Lung (tissue), 12 donors: ENCODE results near the gene UBE2G2. TPM values are rescaled to one million over a fixed set of nuclear protein-coding genes. Genes with fewer than 3 reads are reported as not detected.
"Not testable (repeated sequence)": the region's sequence is repeated elsewhere in the genome, so short reads cannot be mapped to it uniquely, and the experiment has no call there.

Source experiments
- ATAC-seq: fragments of 200-7000 bp; cut with Tn5 transposase; one replicate; pipeline ENCODE4 v1.9.1; 2020; ENCODE audit warnings: moderate number of reproducible peaks; ENCODE audit not compliant: insufficient read depth, low FRiP score
- DNase-seq, 3 donors: peaks; one replicate each; pipeline ENCODE4 v3.0.0-alpha.2; 2013 to 2017
- H3K27ac ChIP-seq, 2 donors: one replicate each; pipeline ENCODE4 v1.5.1; 2013; ENCODE audit warnings: mild to moderate bottlenecking in 2 of 2, moderate library complexity in 2 of 2, control low read depth in 1 of 2, inconsistent platforms in 1 of 2, low read depth in 1 of 2, low read length in 1 of 2
- H3K27me3 ChIP-seq, 3 donors: one replicate each; pipeline ENCODE4 v1.5.1; 2013; ENCODE audit warnings: low read length in 2 of 3; ENCODE audit not compliant: control insufficient read depth in 3 of 3, insufficient read depth in 3 of 3
- H3K36me3 ChIP-seq, 4 donors: one replicate each; pipeline ENCODE4 v1.5.1; 2013; ENCODE audit warnings: low read length in 4 of 4, mild to moderate bottlenecking in 1 of 4, moderate library complexity in 1 of 4; ENCODE audit not compliant: control insufficient read depth in 4 of 4, insufficient read depth in 4 of 4
- H3K4me1 ChIP-seq, 5 donors: one replicate each; pipeline ENCODE4 v1.5.1; 2013; ENCODE audit warnings: low read length in 5 of 5, mild to moderate bottlenecking in 2 of 5, moderate library complexity in 1 of 5; ENCODE audit not compliant: control insufficient read depth in 5 of 5, insufficient read depth in 5 of 5
- H3K4me3 ChIP-seq: one replicate; pipeline ENCODE4 v1.5.1; 2013; ENCODE audit warnings: mild to moderate bottlenecking, control low read depth, moderate library complexity
- H3K9ac ChIP-seq, 2 donors: one replicate each; pipeline ENCODE4 v1.5.1; 2013; ENCODE audit warnings: low read length in 2 of 2, control low read depth in 1 of 2; ENCODE audit not compliant: insufficient read depth in 1 of 2
- H3K9me3 ChIP-seq, 4 donors: one replicate each; pipeline ENCODE4 v1.5.1; 2013; ENCODE audit warnings: low read length in 3 of 4, mild to moderate bottlenecking in 1 of 4, moderate library complexity in 1 of 4; ENCODE audit not compliant: control insufficient read depth in 4 of 4, insufficient read depth in 3 of 4
- WGBS, 2 donors: extraction: QIAGEN DNeasy Blood & Tissue Kit; methylation state at CpG; one replicate each; pipeline ENCODE4 v1.1.7; 2013; 5-methylcytosine and 5-hydroxymethylcytosine counted together
- polyA plus RNA-seq, 2 donors: library from polyadenylated mRNA; stranded (reverse); fragments of 200-250 nt; gene quantifications; one replicate each; pipeline ENCODE4 v1.2.1, GENCODE V29; 2013
- total RNA-seq, 2 donors: library from RNA; depleted of rRNA in 1 of 2; stranded (reverse); fragments of >200 nt in 1 of 2; gene quantifications; one replicate each; pipeline ENCODE4 v1.2.1, GENCODE V29; 2014 to 2021
- TF ChIP-seq, protein P1 (sequence below): IDR thresholded peaks from 2 replicates; pipeline ENCODE4 v1.5.1; 2012; ENCODE audit warnings: mild to moderate bottlenecking; ENCODE audit errors: control extremely low read depth, extremely low read depth
- donor health status: control.
- donor health status: control.
- donor health status: Bipolar disorder and iron deficiency.
- donor health status: healthy.
- donor health status: DM: yes; HTN: yes; CAD: no.

The UBE2G2 gene
- total and polyA plus RNA-seq, 4 donors: 35.6 to 93.2 (median 67.5) TPM

- ATAC-seq: no peak
- Histone ChIP-seq H3K27ac (no peak overlapping the region), H3K9ac (no peak overlapping the region), H3K4me1 (peaks cover 0 to 8% (median 4%) of the 10 kb centered on the region in 5 donors), H3K36me3 (no peaks in the 10 kb centered on the region), H3K27me3 (no peaks in the 10 kb centered on the region), H3K9me3 (no peaks in the 10 kb centered on the region), H3K4me3 (no peak overlapping the region)
- DNase-seq: no peak
- WGBS, 2 donors: 85 to 86% methylated on average over 29 of the region's 29 CpGs
- TF ChIP-seq, protein P1, sequence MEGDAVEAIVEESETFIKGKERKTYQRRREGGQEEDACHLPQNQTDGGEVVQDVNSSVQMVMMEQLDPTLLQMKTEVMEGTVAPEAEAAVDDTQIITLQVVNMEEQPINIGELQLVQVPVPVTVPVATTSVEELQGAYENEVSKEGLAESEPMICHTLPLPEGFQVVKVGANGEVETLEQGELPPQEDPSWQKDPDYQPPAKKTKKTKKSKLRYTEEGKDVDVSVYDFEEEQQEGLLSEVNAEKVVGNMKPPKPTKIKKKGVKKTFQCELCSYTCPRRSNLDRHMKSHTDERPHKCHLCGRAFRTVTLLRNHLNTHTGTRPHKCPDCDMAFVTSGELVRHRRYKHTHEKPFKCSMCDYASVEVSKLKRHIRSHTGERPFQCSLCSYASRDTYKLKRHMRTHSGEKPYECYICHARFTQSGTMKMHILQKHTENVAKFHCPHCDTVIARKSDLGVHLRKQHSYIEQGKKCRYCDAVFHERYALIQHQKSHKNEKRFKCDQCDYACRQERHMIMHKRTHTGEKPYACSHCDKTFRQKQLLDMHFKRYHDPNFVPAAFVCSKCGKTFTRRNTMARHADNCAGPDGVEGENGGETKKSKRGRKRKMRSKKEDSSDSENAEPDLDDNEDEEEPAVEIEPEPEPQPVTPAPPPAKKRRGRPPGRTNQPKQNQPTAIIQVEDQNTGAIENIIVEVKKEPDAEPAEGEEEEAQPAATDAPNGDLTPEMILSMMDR: no peak
Observed at GRCh38 chr21:44834951-44835646, 33.5 kb upstream of the UBE2G2 start.

GRCh38 chr21:44834231-44834950 is 32.8 kb upstream of the UBE2G2 start:
- 84 to 90% methylated on average over 26 of the region's 26 CpGs for WGBS, 2 donors
- DNase-seq (no peak), ATAC-seq (no peak)
- Histone ChIP-seq H3K36me3 (no peaks in the 10 kb centered on the region), H3K27me3 (no peaks in the 10 kb centered on the region), H3K4me1 (peaks cover 0 to 8% (median 4%) of the 10 kb centered on the region in 5 donors), H3K9me3 (peaks cover 0 to 2% (median 0%) of the 10 kb centered on the region in 4 donors), H3K4me3 (no peak overlapping the region), H3K9ac (no peak overlapping the region), H3K27ac (no peak overlapping the region)
- TF ChIP-seq, protein P1: no peak

- peaks cover 0 to 8% (median 4%) of the 10 kb centered on the region in 5 donors for H3K4me1 ChIP-seq
- DNase-seq: no peak
- peaks cover 0 to 6% (median 2%) of the 10 kb centered on the region in 4 donors for H3K9me3 ChIP-seq
- TF ChIP-seq, protein P1: no peak
- ATAC-seq: no peak
- WGBS, 2 donors: 87 to 89% methylated on average over 5 of the region's 5 CpGs
- H3K9ac ChIP-seq: no peak overlapping the region
- no peaks in the 10 kb centered on the region for H3K36me3 ChIP-seq
- no peaks in the 10 kb centered on the region for H3K27me3 ChIP-seq
- no peak overlapping the region for H3K27ac ChIP-seq
- no peak overlapping the region for H3K4me3 ChIP-seq
Observed at GRCh38 chr21:44833663-44834062, 32.0 kb upstream of the UBE2G2 start.

- not testable (repeated sequence) for H3K4me3 ChIP-seq, H3K9ac ChIP-seq, H3K36me3 ChIP-seq, H3K27me3 ChIP-seq, ATAC-seq, H3K27ac ChIP-seq, DNase-seq, H3K4me1 ChIP-seq
- WGBS, 2 donors: 83 to 88% methylated on average over 23 of the region's 23 CpGs
- H3K9me3 ChIP-seq: peaks cover 0 to 11% (median 6%) of the 10 kb centered on the region in 4 donors
Observed at GRCh38 chr21:44832516-44833255, 31.1 kb upstream of the UBE2G2 start.
